Testis (tissue), 3 donors: ENCODE measurements around the gene SOS2. TPM values are rescaled to one million over a fixed set of nuclear protein-coding genes. Genes with fewer than 3 reads are reported as not detected.

Experiments
- DNase-seq: peaks from one replicate; pipeline ENCODE4 v3.0.0-alpha.2; 2019
- H3K27ac ChIP-seq, 2 donors: fragments of 200-600 bp; sonication (generic); one replicate each; pipeline ENCODE4 v1.5.1; 2019
- H3K27me3 ChIP-seq: fragments of 200-600 bp; sonication (generic); one replicate; pipeline ENCODE4 v1.5.1; 2019
- H3K36me3 ChIP-seq: fragments of 200-600 bp; sonication (generic); one replicate; pipeline ENCODE4 v1.5.1; 2017; ENCODE audit warnings: low read depth; ENCODE audit errors: missing control alignments
- H3K4me1 ChIP-seq: fragments of 200-600 bp; sonication (generic); one replicate; pipeline ENCODE4 v1.5.1; 2019
- H3K4me3 ChIP-seq, 2 donors: fragments of 200-600 bp; sonication (generic); one replicate each; pipeline ENCODE4 v1.5.1; 2017 to 2019
- H3K9me3 ChIP-seq: fragments of 200-600 bp; sonication (generic); one replicate; pipeline ENCODE4 v1.5.1; 2017
- CTCF ChIP-seq, 3 experiments: fragments of 450-650 bp in 2 of 3; fragments of 200-600 bp in 1 of 3; sonication (generic) in 1 of 3; IDR thresholded peaks; one replicate each; pipeline ENCODE4 v1.5.1; 2016 to 2019; ENCODE audit warnings: antibody characterized with exemption in 3 of 3, mild to moderate bottlenecking in 2 of 3, moderate library complexity in 1 of 3
- POLR2A ChIP-seq: fragments of 450-650 bp; IDR thresholded peaks from one replicate; pipeline ENCODE4 v1.6.1; 2017; ENCODE audit warnings: antibody characterized with exemption, mild to moderate bottlenecking, moderate library complexity
- WGBS, 2 donors: methylation state at CpG; one replicate each; pipeline ENCODE4 v1.1.5; 2018; 5-methylcytosine and 5-hydroxymethylcytosine counted together
- intact Hi-C: fragments of 100-400 bp; cut with DNase I; formaldehyde crosslinking; loops from one replicate; pipeline ENCODE4 v1.15.1; 2023; ENCODE audit warnings: low total_unique reads
- polyA plus RNA-seq: library from polyadenylated mRNA; stranded (reverse); fragments of 350-450 nt; fragmentation: Illumina TruSeq; extraction: RNeasy Lipid Tissue Mini Kit (QIAGEN cat#74804); gene quantifications from one replicate; pipeline ENCODE4 v1.2.3, GENCODE V29; 2014; ENCODE audit warnings: low read depth, low replicate concordance; ENCODE audit not compliant: insufficient read depth
- total RNA-seq, 2 donors: library from RNA; depleted of rRNA; stranded (reverse); fragments of >200 nt; gene quantifications; one replicate each; pipeline ENCODE4 v1.2.3, GENCODE V29; 2016

The SOS2 gene
- total and polyA plus RNA-seq, 3 donors from 2014 or later, result 48.6 to 59.7 (median 56.6) TPM

DNA sequence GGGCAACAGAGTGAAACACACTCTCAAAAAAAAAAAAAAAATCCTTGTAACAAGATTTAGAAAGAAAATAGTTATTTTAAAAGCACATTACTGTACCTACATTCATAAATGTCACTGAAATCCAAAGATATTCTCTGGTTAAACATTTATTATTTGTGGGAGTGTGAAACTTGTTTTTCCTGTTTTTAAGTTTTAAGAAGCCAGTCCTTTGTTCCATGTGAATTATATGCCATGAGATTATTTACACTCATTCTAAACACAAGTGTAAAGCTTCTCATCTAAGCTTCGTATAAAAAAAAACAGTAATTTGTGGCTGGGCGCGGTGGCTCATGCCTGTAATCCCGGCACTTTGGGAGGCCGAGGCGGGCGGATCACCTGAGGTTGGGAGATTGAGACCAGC, 130.0 kb downstream of the SOS2 start:
- Histone ChIP-seq H3K9me3 (no peaks in the 10 kb centered on the region), H3K36me3 (no peaks in the 10 kb centered on the region), H3K4me1 (no peaks in the 10 kb centered on the region), H3K27ac (no peak overlapping the region), H3K4me3 (no peak overlapping the region), H3K27me3 (no peaks in the 10 kb centered on the region)
- no peak for DNase-seq
- intact Hi-C loops, result no loop called here
- TF ChIP-seq CTCF (IDR thresholded peaks at IDR 0.05), result no peak
- WGBS, 2 donors, result 97 to 98% methylated on average over 7 of the region's 7 CpGs

DNA sequence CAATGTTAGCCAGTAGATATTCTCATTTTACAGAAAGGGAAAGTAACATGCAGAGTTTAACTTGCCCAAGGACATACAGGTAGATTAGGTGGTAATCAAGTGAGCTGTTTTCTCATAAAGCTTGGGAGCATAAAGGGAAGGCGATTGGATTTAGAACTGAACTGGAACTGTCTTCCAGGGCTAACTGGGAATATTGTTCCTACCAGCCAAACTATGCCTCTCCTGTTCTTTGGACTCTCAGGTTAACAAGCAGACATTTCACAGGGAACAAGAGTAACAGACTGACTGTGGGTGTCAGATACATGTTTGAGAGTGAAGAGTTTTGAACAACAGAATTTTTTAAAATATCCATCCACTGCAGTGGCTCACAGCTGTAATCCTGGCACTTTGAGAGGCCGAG, 130.6 kb downstream of the SOS2 start:
- intact Hi-C loops, result no loop called here
- Histone ChIP-seq H3K4me3 (no peak overlapping the region), H3K36me3 (no peaks in the 10 kb centered on the region), H3K4me1 (no peaks in the 10 kb centered on the region), H3K27me3 (no peaks in the 10 kb centered on the region), H3K9me3 (no peaks in the 10 kb centered on the region), H3K27ac (no peak overlapping the region)
- TF ChIP-seq POLR2A (no peak), CTCF (IDR thresholded peaks at IDR 0.05) (no peak)
- DNase-seq, result no peak
- WGBS, 2 donors, result 85 to 96% methylated on average over 2 of the region's 2 CpGs

GRCh38 chr14:50099335-50099734, 132.0 kb downstream of the SOS2 start:
- 91 to 93% methylated on average over 4 of the region's 4 CpGs for WGBS, 2 donors
- DNase-seq, result no peak
- intact Hi-C loops, result no loop called here
- Histone ChIP-seq H3K4me3 (no peak overlapping the region), H3K4me1 (no peaks in the 10 kb centered on the region), H3K27me3 (no peaks in the 10 kb centered on the region), H3K27ac (no peak overlapping the region), H3K9me3 (no peaks in the 10 kb centered on the region), H3K36me3 (no peaks in the 10 kb centered on the region)
- TF ChIP-seq CTCF (IDR thresholded peaks at IDR 0.05) (no peak), POLR2A (no peak)

DNA sequence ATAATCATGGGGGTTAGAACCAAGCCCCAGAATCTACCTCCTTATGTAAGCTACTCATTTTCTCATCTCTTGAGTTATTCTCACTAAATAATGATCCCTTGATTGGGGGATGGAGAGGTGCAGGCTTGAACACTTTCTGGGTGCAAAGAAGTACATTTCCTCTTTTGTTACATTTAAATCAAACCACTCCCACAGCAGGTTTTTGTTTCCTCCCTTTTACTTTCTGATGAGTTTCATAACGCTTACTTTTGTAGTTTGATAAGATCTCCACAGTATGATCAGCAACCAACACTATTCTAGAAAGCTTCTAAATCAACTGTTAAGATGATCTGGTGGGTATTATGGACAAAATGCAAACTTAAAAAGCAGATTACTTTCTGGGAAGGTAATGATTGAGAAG, 135.5 kb downstream of the SOS2 start:
- no peak overlapping the region for H3K4me3 ChIP-seq
- 50 to 59% methylated on average over 1 of the region's 1 CpG for WGBS, 2 donors
- no peaks in the 10 kb centered on the region for H3K27me3 ChIP-seq
- no peaks in the 10 kb centered on the region for H3K4me1 ChIP-seq
- TF ChIP-seq CTCF (IDR thresholded peaks at IDR 0.05) (no peak), POLR2A (no peak)
- no peaks in the 10 kb centered on the region for H3K9me3 ChIP-seq
- H3K27ac ChIP-seq, result no peak overlapping the region
- DNase-seq, result no peak
- H3K36me3 ChIP-seq, result no peaks in the 10 kb centered on the region
- intact Hi-C loops, result no loop called here

GRCh38 chr14:50094056-50094755, 137.2 kb downstream of the SOS2 start:
- Histone ChIP-seq H3K4me1 (no peaks in the 10 kb centered on the region), H3K9me3 (no peaks in the 10 kb centered on the region), H3K27ac (no peak overlapping the region), H3K4me3 (no peak overlapping the region), H3K36me3 (no peaks in the 10 kb centered on the region), H3K27me3 (no peaks in the 10 kb centered on the region)
- 83 to 95% methylated on average over 8 to 11 of the region's 11 CpGs for WGBS, 2 donors
- TF ChIP-seq CTCF (IDR thresholded peaks at IDR 0.05) (no peak), POLR2A (no peak)
- intact Hi-C loops, result no loop called here
- DNase-seq, result no peak
